SU-DHL-6 (cell line): ENCODE measurements around the gene JPH4.

Experiments
- EZH2phosphoT487 ChIP-seq: fragments of 200-600 bp; sonication (generic), shearing (Covaris generic); conservative IDR thresholded peaks from 2 replicates; pipeline ENCODE4 v1.6.1; 2018; ENCODE audit warnings: mild to moderate bottlenecking, antibody characterized with exemption, low read length, moderate library complexity, mixed read lengths
- TF ChIP-seq, protein P1 (sequence below): fragments of 200-600 bp; sonication (generic); IDR thresholded peaks from one replicate; pipeline ENCODE4 v1.5.1; 2017; ENCODE audit warnings: antibody characterized with exemption, mild to moderate bottlenecking, low read length, moderate library complexity; ENCODE audit not compliant: insufficient read depth, poor library complexity, severe bottlenecking

DNA sequence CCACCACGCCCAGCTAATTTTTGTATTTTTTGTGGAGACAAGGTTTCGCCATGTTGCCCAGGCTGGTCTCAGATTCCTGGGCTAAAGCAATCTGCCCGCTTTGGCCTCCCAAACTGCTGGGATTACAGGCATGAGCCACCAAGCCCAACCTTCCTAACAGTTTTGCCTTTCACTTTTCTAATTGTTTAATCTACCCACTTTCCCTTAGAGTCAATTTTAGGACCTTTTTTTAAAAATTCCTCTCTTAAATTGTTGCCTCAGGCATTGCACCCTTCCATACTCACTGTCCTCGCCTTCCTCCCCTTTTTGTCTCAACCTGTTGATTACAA is 38.5 kb downstream of the JPH4 start:
- TF ChIP-seq, protein P1, sequence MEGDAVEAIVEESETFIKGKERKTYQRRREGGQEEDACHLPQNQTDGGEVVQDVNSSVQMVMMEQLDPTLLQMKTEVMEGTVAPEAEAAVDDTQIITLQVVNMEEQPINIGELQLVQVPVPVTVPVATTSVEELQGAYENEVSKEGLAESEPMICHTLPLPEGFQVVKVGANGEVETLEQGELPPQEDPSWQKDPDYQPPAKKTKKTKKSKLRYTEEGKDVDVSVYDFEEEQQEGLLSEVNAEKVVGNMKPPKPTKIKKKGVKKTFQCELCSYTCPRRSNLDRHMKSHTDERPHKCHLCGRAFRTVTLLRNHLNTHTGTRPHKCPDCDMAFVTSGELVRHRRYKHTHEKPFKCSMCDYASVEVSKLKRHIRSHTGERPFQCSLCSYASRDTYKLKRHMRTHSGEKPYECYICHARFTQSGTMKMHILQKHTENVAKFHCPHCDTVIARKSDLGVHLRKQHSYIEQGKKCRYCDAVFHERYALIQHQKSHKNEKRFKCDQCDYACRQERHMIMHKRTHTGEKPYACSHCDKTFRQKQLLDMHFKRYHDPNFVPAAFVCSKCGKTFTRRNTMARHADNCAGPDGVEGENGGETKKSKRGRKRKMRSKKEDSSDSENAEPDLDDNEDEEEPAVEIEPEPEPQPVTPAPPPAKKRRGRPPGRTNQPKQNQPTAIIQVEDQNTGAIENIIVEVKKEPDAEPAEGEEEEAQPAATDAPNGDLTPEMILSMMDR: no peak
- no peak for TF ChIP-seq EZH2phosphoT487
